ENCODE results near the gene CFP. TPM values are rescaled to one million over a fixed set of nuclear protein-coding genes. Genes with fewer than 3 reads are reported as not detected.

Gene CFP
- polyA plus RNA-seq, 3 donors = 461 to 498 (median 491) TPM

GRCh38 chrX:47649781-47650163 lies 20.0 kb upstream of the CFP start:
- no CpG with 5 or more reads among the region's 11 CpGs for WGBS (ENCODE audit: insufficient coverage)
- Mint-ChIP-seq H3K36me3 (peaks cover 10 to 32% of the 10 kb centered on the region in 2 donors), H3K4me3 (peak overlapping the region; percentile 83 to 88), H3K4me1 (peaks cover 27% of the 10 kb centered on the region), H3K27ac (peak overlapping the region; percentile 43 to 95 (median 82)), H3K27me3 (ENCODE audit: low read depth in 3 of 3) (peaks cover 0 to 3% (median 2%) of the 10 kb centered on the region in 3 donors), H3K9me3 (peaks cover 0 to 6% (median 5%) of the 10 kb centered on the region in 7 donors)
- Histone ChIP-seq H3K4me1 (ENCODE audit: control insufficient read depth in 1 of 2, insufficient read depth in 2 of 2, low read length in 2 of 2) (peaks cover 23 to 27% of the 10 kb centered on the region in 2 donors), H3K9me3 (replicated peaks in 1 of 2; ENCODE audit: control insufficient read depth in 1 of 2, insufficient read depth in 1 of 2, low read length in 2 of 2) (no peaks in the 10 kb centered on the region), H4K20me1 (ENCODE audit: insufficient read depth, low read length) (no peaks in the 10 kb centered on the region), H3K36me3 (replicated peaks in 1 of 2; ENCODE audit: control insufficient read depth in 1 of 2, insufficient read depth in 2 of 2, low read length in 2 of 2) (peaks cover 11 to 31% of the 10 kb centered on the region in 2 donors), H3K9ac (ENCODE audit: insufficient read depth, low read length, poor library complexity, severe bottlenecking) (peak overlapping the region; percentile 65), H3K79me2 (ENCODE audit: insufficient read depth, low read length) (peaks cover 16% of the 10 kb centered on the region), H3K27me3 (ENCODE audit: control insufficient read depth in 2 of 2, insufficient read depth in 2 of 2, low read length in 2 of 2) (no peaks in the 10 kb centered on the region), H2AFZ (ENCODE audit: insufficient read depth, low read depth, low read length, poor library complexity, severe bottlenecking) (no peak overlapping the region), H3K4me2 (replicated peaks; ENCODE audit: extremely low read depth, low read length, poor library complexity, severe bottlenecking) (peak overlapping the region; percentile 71), H3K4me3 (replicated peaks in 1 of 3; ENCODE audit: low read depth in 2 of 3, low read length in 3 of 3) (peak overlapping the region; percentile 55 to 80 (median 65)), H3K27ac (ENCODE audit: low read depth in 1 of 2, low read length in 2 of 2) (peak overlapping the region in 1 of 2 donors; percentile 76)
- TF ChIP-seq CTCF (IDR thresholded peaks at IDR 0.05) = no peak
- intact Hi-C loops (cut with micrococcal nuclease) = loop anchor here (5.0 to 10.0 kb wide), 3 partner anchors 87 to 455 kb away; partner anchors contain the start of genes ARAF (in 1 of the 2), UBA1 (in 1 of the 2) and ZNF81 (in 1 of the 2)
- no peak for DNase-seq

- Mint-ChIP-seq H3K9me3 (peaks cover 0 to 6% (median 5%) of the 10 kb centered on the region in 7 donors), H3K36me3 (peaks cover 12 to 33% of the 10 kb centered on the region in 2 donors), H3K4me3 (peak overlapping the region; percentile 83 to 84), H3K27me3 (ENCODE audit: low read depth in 3 of 3) (peaks cover 0 to 3% (median 2%) of the 10 kb centered on the region in 3 donors), H3K4me1 (peaks cover 32% of the 10 kb centered on the region), H3K27ac (peak overlapping the region in 5 of 7 donors; percentile 54 to 81 (median 78))
- peaks cover 9 to 26% of the 10 kb centered on the region in 2 donors for H3K36me3 ChIP-seq (replicated peaks in 1 of 2; ENCODE audit: control insufficient read depth in 1 of 2, insufficient read depth in 2 of 2, low read length in 2 of 2)
- H3K4me2 ChIP-seq (replicated peaks; ENCODE audit: extremely low read depth, low read length, poor library complexity, severe bottlenecking) = peak overlapping the region; percentile 71
- no CpG with 5 or more reads among the region's 8 CpGs for WGBS (ENCODE audit: insufficient coverage)
- H3K9ac ChIP-seq (ENCODE audit: insufficient read depth, low read length, poor library complexity, severe bottlenecking) = no peak overlapping the region
- H4K20me1 ChIP-seq (ENCODE audit: insufficient read depth, low read length) = peaks cover 1% of the 10 kb centered on the region
- H3K27me3 ChIP-seq (ENCODE audit: control insufficient read depth in 2 of 2, insufficient read depth in 2 of 2, low read length in 2 of 2) = no peaks in the 10 kb centered on the region
- no peak overlapping the region for H3K27ac ChIP-seq (ENCODE audit: low read depth in 1 of 2, low read length in 2 of 2)
- intact Hi-C loops (cut with micrococcal nuclease) = loop anchor here in 1 of 2 donors (10.0 kb wide), 1 partner anchor 454 kb away; the partner anchor contains the start of gene UBA1
- H3K4me1 ChIP-seq (ENCODE audit: control insufficient read depth in 1 of 2, insufficient read depth in 2 of 2, low read length in 2 of 2) = peaks cover 24 to 30% of the 10 kb centered on the region in 2 donors
- H3K4me3 ChIP-seq (replicated peaks in 1 of 3; ENCODE audit: low read depth in 2 of 3, low read length in 3 of 3) = peak overlapping the region; percentile 9 to 80 (median 55)
- TF ChIP-seq CTCF (IDR thresholded peaks at IDR 0.05) = no peak
- no peak overlapping the region for H2AFZ ChIP-seq (ENCODE audit: insufficient read depth, low read depth, low read length, poor library complexity, severe bottlenecking)
- no peaks in the 10 kb centered on the region for H3K9me3 ChIP-seq (replicated peaks in 1 of 2; ENCODE audit: control insufficient read depth in 1 of 2, insufficient read depth in 1 of 2, low read length in 2 of 2)
- H3K79me2 ChIP-seq (ENCODE audit: insufficient read depth, low read length) = peaks cover 16% of the 10 kb centered on the region
- no peak for DNase-seq
These were observed 19.5 kb upstream of the CFP start for GRCh38 chrX:47649271-47649670.
